ENCODE data around the gene CYP46A1.

The CYP46A1 gene

GRCh38 chr14:99674776-99675381 is 9.2 kb upstream of the CYP46A1 start:
- no peak for DNase-seq

GRCh38 chr14:99675382-99675835 is 8.7 kb upstream of the CYP46A1 start:
- DNase-seq, result no peak

- DNase-seq, result no peak
These were observed 8.1 kb upstream of the CYP46A1 start for GRCh38 chr14:99675951-99676350.

GRCh38 chr14:99676657-99677056 is 7.4 kb upstream of the CYP46A1 start:
- no peak for DNase-seq

- DNase-seq, result no peak
These were observed 6.6 kb upstream of the CYP46A1 start for GRCh38 chr14:99677231-99678140.

GRCh38 chr14:99678198-99678597 is 5.9 kb upstream of the CYP46A1 start:
- no peak for DNase-seq

GRCh38 chr14:99679111-99679510 is 5.0 kb upstream of the CYP46A1 start:
- DNase-seq, result no peak

GRCh38 chr14:99679543-99679942 is 4.6 kb upstream of the CYP46A1 start:
- DNase-seq, result no peak

- no peak for DNase-seq
These were observed 4.1 kb upstream of the CYP46A1 start for GRCh38 chr14:99679996-99680395.

- DNase-seq, result peak; percentile 59 to 95 (median 70)
These were observed 2.8 kb upstream of the CYP46A1 start for GRCh38 chr14:99681101-99681831.

- no peak for DNase-seq
These were observed 2.3 kb upstream of the CYP46A1 start for GRCh38 chr14:99681832-99682148.

- peak; percentile 70 to 84 (median 83) for DNase-seq
These were observed 1.1 kb upstream of the CYP46A1 start for GRCh38 chr14:99682809-99683618.

- no peak for DNase-seq
These were observed 374 bp downstream of the CYP46A1 start for GRCh38 chr14:99684410-99684934.

GRCh38 chr14:99685151-99685591 is 1.1 kb downstream of the CYP46A1 start:
- DNase-seq, result no peak

GRCh38 chr14:99685596-99685995 is 1.5 kb downstream of the CYP46A1 start:
- no peak for DNase-seq

- no peak for DNase-seq
These were observed 2.6 kb downstream of the CYP46A1 start for GRCh38 chr14:99686557-99687283.

- peak in 2 of 3 experiments; percentile 19 to 29 for DNase-seq
These were observed 3.4 kb downstream of the CYP46A1 start for GRCh38 chr14:99687284-99688209.

- DNase-seq, result no peak
These were observed 4.1 kb downstream of the CYP46A1 start for GRCh38 chr14:99688210-99688581.

- no peak for DNase-seq
These were observed 4.5 kb downstream of the CYP46A1 start for GRCh38 chr14:99688629-99689028.
